ENCODE results near the gene BCL7B.

- TF ChIP-seq ATF2 (tag by site-specific recombination; IDR thresholded peaks at IDR 0.05; ENCODE audit: low read depth) (no peak), ZNF473 (tag by site-specific recombination; IDR thresholded peaks at IDR 0.05) (no peak), ZNF416 (tag by site-specific recombination; IDR thresholded peaks at IDR 0.05) (no peak), TRIM28 (IDR thresholded peaks at IDR 0.05; ENCODE audit: borderline replicate concordance, low read length) (no peak), ZBTB1 (tag by site-specific recombination; IDR thresholded peaks at IDR 0.05) (no peak), ZNF24 (tag by site-specific recombination; IDR thresholded peaks at IDR 0.05) (no peak), ZSCAN30 (tag by site-specific recombination; IDR thresholded peaks at IDR 0.05) (no peak), MYNN (tag by site-specific recombination; IDR thresholded peaks at IDR 0.05; ENCODE audit: borderline replicate concordance) (no peak), PRDM1 (tag by site-specific recombination; IDR thresholded peaks at IDR 0.05) (no peak), ZNF274 (IDR thresholded peaks at IDR 0.05; ENCODE audit: low read length) (no peak), ZNF274 (tag by site-specific recombination; IDR thresholded peaks at IDR 0.05; ENCODE audit: borderline replicate concordance) (no peak), ZNF214 (tag by site-specific recombination; IDR thresholded peaks at IDR 0.05; ENCODE audit: borderline replicate concordance) (no peak), ZNF18 (tag by site-specific recombination; IDR thresholded peaks at IDR 0.05) (no peak)
- TF ChIP-seq, protein P1, sequence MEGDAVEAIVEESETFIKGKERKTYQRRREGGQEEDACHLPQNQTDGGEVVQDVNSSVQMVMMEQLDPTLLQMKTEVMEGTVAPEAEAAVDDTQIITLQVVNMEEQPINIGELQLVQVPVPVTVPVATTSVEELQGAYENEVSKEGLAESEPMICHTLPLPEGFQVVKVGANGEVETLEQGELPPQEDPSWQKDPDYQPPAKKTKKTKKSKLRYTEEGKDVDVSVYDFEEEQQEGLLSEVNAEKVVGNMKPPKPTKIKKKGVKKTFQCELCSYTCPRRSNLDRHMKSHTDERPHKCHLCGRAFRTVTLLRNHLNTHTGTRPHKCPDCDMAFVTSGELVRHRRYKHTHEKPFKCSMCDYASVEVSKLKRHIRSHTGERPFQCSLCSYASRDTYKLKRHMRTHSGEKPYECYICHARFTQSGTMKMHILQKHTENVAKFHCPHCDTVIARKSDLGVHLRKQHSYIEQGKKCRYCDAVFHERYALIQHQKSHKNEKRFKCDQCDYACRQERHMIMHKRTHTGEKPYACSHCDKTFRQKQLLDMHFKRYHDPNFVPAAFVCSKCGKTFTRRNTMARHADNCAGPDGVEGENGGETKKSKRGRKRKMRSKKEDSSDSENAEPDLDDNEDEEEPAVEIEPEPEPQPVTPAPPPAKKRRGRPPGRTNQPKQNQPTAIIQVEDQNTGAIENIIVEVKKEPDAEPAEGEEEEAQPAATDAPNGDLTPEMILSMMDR (tag by site-specific recombination; IDR thresholded peaks at IDR 0.05) = no peak
- TF ChIP-seq, protein P2, sequence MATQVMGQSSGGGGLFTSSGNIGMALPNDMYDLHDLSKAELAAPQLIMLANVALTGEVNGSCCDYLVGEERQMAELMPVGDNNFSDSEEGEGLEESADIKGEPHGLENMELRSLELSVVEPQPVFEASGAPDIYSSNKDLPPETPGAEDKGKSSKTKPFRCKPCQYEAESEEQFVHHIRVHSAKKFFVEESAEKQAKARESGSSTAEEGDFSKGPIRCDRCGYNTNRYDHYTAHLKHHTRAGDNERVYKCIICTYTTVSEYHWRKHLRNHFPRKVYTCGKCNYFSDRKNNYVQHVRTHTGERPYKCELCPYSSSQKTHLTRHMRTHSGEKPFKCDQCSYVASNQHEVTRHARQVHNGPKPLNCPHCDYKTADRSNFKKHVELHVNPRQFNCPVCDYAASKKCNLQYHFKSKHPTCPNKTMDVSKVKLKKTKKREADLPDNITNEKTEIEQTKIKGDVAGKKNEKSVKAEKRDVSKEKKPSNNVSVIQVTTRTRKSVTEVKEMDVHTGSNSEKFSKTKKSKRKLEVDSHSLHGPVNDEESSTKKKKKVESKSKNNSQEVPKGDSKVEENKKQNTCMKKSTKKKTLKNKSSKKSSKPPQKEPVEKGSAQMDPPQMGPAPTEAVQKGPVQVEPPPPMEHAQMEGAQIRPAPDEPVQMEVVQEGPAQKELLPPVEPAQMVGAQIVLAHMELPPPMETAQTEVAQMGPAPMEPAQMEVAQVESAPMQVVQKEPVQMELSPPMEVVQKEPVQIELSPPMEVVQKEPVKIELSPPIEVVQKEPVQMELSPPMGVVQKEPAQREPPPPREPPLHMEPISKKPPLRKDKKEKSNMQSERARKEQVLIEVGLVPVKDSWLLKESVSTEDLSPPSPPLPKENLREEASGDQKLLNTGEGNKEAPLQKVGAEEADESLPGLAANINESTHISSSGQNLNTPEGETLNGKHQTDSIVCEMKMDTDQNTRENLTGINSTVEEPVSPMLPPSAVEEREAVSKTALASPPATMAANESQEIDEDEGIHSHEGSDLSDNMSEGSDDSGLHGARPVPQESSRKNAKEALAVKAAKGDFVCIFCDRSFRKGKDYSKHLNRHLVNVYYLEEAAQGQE (tag by site-specific recombination; IDR thresholded peaks at IDR 0.05) = no peak
These were observed 1.0 kb downstream of the BCL7B start for GRCh38 chr7:73556208-73557107.
